Brain microvascular endothelial cell (primary cell): ENCODE data around the gene PSMC3IP.

Source experiments
- DNase-seq: peaks from one replicate; pipeline ENCODE4 v3.0.0-alpha.2; 2020
- H3K27ac ChIP-seq: fragments of 250-450 bp; sonication (Bioruptor Pico); 2 replicates; pipeline ENCODE4 v1.5.1; 2020; ENCODE audit warnings: mild to moderate bottlenecking, moderate library complexity
- H3K27me3 ChIP-seq: fragments of 250-450 bp; sonication (Bioruptor Pico); replicated peaks from 2 replicates; pipeline ENCODE4 v1.5.1; 2020; ENCODE audit warnings: mild to moderate bottlenecking
- H3K36me3 ChIP-seq: fragments of 250-450 bp; sonication (Bioruptor Pico); replicated peaks from 2 replicates; pipeline ENCODE4 v1.5.1; 2020; ENCODE audit warnings: mild to moderate bottlenecking
- H3K4me3 ChIP-seq: 2 replicates; pipeline ENCODE4 v1.5.1; 2011; ENCODE audit warnings: low read depth, mild to moderate bottlenecking, control low read depth, low read length, moderate library complexity
- in situ Hi-C: cut with HindIII; loops from 2 replicates; pipeline ENCODE4 v1.10.0; 2017; ENCODE audit warnings: low sequenced_read_pairs, low pct_ligation_motif_present
- TF ChIP-seq, protein P1 (sequence below): IDR thresholded peaks from 2 replicates; pipeline ENCODE4 v1.5.1; 2011; ENCODE audit warnings: low read depth, mild to moderate bottlenecking, moderate library complexity, low read length, control low read depth, inconsistent platforms; ENCODE audit errors: missing control alignments

The PSMC3IP gene

DNA sequence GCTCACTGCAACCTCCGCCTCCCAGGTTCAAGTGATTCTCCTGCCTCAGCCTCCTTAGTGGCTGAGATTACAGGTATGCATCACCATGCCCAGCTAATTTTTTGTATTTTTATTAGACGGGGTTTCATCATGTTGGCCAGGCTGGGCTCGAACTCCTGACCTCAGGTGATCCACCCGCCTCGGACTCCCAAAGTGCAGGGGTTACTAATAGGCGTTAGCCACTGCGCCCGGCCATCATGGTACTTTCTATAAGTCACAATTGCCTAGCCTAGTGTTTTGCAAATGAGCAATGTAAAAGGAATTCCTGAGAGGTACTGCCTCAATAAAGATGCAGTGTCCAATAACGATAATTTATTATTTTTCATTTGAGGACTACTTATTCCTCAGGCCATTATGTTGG, 13.9 kb upstream of the PSMC3IP start:
- DNase-seq: no peak
- peaks cover 26% of the 10 kb centered on the region for H3K36me3 ChIP-seq
- H3K27me3 ChIP-seq: no peaks in the 10 kb centered on the region
- TF ChIP-seq, protein P1, sequence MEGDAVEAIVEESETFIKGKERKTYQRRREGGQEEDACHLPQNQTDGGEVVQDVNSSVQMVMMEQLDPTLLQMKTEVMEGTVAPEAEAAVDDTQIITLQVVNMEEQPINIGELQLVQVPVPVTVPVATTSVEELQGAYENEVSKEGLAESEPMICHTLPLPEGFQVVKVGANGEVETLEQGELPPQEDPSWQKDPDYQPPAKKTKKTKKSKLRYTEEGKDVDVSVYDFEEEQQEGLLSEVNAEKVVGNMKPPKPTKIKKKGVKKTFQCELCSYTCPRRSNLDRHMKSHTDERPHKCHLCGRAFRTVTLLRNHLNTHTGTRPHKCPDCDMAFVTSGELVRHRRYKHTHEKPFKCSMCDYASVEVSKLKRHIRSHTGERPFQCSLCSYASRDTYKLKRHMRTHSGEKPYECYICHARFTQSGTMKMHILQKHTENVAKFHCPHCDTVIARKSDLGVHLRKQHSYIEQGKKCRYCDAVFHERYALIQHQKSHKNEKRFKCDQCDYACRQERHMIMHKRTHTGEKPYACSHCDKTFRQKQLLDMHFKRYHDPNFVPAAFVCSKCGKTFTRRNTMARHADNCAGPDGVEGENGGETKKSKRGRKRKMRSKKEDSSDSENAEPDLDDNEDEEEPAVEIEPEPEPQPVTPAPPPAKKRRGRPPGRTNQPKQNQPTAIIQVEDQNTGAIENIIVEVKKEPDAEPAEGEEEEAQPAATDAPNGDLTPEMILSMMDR: no peak
- in situ Hi-C loops: no loop called here
- H3K27ac ChIP-seq: no peak overlapping the region
- no peak overlapping the region for H3K4me3 ChIP-seq

DNA sequence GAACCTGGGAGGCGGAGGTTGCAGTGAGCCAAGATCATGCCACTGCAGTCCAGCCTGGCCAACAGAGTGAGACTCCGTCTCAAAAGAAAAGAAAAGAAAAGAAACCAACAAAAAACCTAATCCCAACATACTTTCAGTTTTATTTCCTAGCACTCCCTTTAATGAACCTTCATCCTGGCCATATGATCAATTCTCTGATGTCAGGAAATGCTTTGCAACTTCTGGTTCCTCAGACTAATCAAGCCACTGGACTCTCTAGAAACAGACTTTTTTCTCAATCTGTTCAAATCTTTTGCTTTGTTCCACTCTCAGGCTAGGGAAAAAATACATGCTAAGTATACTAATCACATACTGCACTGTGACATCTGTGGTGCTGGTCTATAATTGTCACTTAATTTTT, 13.4 kb upstream of the PSMC3IP start:
- TF ChIP-seq, protein P1: no peak
- DNase-seq: no peak
- no peak overlapping the region for H3K27ac ChIP-seq
- in situ Hi-C loops: no loop called here
- peaks cover 27% of the 10 kb centered on the region for H3K36me3 ChIP-seq
- no peaks in the 10 kb centered on the region for H3K27me3 ChIP-seq
- H3K4me3 ChIP-seq: no peak overlapping the region

DNA sequence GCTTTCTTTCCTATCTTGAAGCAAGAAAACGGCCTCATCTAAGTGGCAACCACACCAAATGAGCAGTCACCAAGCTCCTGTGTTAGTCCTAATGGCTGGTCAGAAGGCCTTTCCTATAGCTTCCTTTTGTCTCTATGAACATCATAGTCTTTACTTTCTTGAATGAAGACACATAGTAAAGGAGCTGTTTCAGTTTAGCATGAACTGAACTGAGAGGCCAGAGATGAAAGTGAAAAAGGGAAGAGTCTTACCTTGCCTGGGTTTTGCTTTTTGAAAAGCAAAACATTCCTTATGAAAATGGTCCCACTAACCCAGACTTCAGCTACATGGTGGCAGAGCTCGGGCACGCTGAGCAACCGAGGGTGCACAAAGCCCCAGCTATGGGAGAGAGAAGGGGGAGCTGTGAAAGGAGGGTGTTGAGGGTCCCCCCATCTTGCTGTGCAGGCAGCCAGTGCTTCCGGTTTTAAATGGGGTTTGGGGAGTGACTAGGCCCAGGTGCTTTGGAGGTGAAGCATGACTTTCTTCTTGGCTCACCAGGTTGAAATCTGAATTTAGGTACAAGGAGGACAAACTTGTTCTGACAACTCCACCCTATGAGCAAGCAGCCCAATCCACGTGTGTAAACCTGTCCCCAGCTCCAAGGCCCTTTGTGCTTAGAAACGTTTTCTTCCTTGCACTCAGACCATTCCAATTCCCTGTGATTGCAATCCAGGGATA, 9.1 kb upstream of the PSMC3IP start:
- Histone ChIP-seq H3K36me3 (peaks cover 63% of the 10 kb centered on the region), H3K4me3 (no peak overlapping the region), H3K27me3 (no peaks in the 10 kb centered on the region), H3K27ac (no peak overlapping the region)
- DNase-seq: no peak
- TF ChIP-seq, protein P1: no peak
- in situ Hi-C loops: no loop called here

- in situ Hi-C loops: no loop called here
- no peak for DNase-seq
Measured at GRCh38 chr17:42585353-42585752, 7.8 kb upstream of the PSMC3IP start.

GRCh38 chr17:42584880-42585279, 7.4 kb upstream of the PSMC3IP start:
- H3K27ac ChIP-seq: no peak overlapping the region
- in situ Hi-C loops: no loop called here
- no peak overlapping the region for H3K4me3 ChIP-seq
- H3K36me3 ChIP-seq: peaks cover 66% of the 10 kb centered on the region
- TF ChIP-seq, protein P1: no peak
- no peak for DNase-seq
- H3K27me3 ChIP-seq: no peaks in the 10 kb centered on the region

More at GRCh38 chr17:42585353-42585752, 7.8 kb upstream of the PSMC3IP start:
- TF ChIP-seq, protein P1: no peak
- Histone ChIP-seq H3K36me3 (peaks cover 67% of the 10 kb centered on the region), H3K27ac (no peak overlapping the region), H3K27me3 (no peaks in the 10 kb centered on the region), H3K4me3 (no peak overlapping the region)

DNA sequence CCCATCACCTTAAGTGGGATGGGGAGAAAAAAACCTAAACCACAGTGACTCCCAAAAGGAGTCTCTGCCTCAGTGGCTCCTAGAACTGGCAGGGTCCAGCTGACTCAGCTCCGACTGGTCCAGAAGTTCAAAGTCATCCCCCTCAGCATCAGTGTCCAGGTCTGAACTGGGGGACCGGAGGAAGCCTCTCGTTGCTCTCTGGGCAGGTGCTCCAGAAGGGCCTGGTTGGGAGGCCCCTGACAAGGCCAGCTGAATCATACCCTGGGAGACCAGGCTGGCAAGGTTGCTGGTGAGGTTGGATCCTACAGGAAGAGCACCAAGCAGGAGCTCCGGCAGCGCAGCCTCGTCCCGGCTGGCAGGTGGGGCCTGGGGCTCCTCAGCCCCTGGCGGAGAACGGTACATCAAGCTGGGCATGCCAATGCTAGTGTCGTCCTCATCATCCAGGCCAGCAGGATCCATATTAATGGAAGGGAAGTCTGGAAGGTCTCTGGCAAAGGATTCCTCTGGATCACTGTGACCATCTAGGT, 4.3 kb upstream of the PSMC3IP start:
- DNase-seq: no peak
- TF ChIP-seq, protein P1: no peak
- Histone ChIP-seq H3K27me3 (no peaks in the 10 kb centered on the region), H3K27ac (no peak overlapping the region), H3K36me3 (peaks cover 50% of the 10 kb centered on the region), H3K4me3 (no peak overlapping the region)
- in situ Hi-C loops: no loop called here
